ENCODE results near the gene MARCKSL1.

The MARCKSL1 gene

GRCh38 chr1:32333251-32333963 is 2.6 kb downstream of the MARCKSL1 start:
- H3K4me3 ChIP-seq (ENCODE audit: low read depth, low read length), result no peak overlapping the region
- TF ChIP-seq, protein P1, sequence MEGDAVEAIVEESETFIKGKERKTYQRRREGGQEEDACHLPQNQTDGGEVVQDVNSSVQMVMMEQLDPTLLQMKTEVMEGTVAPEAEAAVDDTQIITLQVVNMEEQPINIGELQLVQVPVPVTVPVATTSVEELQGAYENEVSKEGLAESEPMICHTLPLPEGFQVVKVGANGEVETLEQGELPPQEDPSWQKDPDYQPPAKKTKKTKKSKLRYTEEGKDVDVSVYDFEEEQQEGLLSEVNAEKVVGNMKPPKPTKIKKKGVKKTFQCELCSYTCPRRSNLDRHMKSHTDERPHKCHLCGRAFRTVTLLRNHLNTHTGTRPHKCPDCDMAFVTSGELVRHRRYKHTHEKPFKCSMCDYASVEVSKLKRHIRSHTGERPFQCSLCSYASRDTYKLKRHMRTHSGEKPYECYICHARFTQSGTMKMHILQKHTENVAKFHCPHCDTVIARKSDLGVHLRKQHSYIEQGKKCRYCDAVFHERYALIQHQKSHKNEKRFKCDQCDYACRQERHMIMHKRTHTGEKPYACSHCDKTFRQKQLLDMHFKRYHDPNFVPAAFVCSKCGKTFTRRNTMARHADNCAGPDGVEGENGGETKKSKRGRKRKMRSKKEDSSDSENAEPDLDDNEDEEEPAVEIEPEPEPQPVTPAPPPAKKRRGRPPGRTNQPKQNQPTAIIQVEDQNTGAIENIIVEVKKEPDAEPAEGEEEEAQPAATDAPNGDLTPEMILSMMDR (conservative IDR thresholded peaks at IDR 0.05; ENCODE audit: low read depth, low read length), result no peak
- DNase-seq (ENCODE audit: low read depth), result no peak

- no peak for DNase-seq (ENCODE audit: low read depth)
- H3K4me3 ChIP-seq (ENCODE audit: low read depth, low read length), result no peak overlapping the region
- TF ChIP-seq, protein P1 (conservative IDR thresholded peaks at IDR 0.05; ENCODE audit: low read depth, low read length), result no peak
These were observed 3.5 kb downstream of the MARCKSL1 start for GRCh38 chr1:32332290-32333079.

DNA sequence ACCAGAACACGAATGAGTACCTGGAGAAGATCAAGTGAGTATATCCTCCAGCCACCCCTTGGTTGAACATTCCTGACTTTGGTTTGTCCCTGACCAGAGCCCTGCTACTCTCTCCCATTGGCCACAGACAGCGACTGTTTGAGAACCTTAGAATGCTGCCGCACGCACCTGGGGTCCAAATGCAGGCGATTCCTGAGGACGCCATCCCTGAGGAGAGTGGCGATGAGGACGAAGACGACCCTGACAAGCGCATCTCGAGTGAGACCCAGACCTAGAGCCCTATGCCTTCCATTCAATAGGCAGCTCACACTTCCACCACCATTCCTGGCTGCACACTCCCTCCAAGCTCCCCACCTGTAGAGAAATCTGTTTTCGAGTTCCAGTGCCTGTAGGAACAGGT is 4.5 kb downstream of the MARCKSL1 start:
- TF ChIP-seq, protein P1 (conservative IDR thresholded peaks at IDR 0.05; ENCODE audit: low read depth, low read length), result no peak
- no peak overlapping the region for H3K4me3 ChIP-seq (ENCODE audit: low read depth, low read length)
- no peak for DNase-seq (ENCODE audit: low read depth)

DNA sequence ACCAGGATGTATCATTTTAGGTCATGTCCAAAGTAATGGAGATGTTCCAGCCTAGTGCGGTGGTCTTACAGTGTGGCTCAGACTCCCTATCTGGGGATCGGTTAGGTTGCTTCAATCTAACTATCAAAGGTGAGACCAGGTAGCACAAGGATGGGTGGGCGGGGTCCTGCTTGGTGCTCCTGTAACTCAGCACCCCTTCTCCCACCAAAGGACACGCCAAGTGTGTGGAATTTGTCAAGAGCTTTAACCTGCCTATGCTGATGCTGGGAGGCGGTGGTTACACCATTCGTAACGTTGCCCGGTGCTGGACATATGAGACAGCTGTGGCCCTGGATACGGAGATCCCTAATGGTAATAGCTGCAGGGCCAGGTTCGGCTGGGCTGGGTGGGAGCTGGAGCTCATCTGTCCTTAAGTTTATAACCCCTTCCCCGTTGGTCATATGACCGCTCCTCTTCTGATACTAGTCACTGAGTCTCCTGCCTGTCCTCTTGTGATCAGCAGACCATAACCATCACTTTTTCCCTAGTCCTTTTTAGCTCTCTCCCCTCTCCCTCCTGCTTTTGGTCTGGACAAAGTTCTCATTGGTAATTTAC is 5.4 kb downstream of the MARCKSL1 start:
- TF ChIP-seq, protein P1 (conservative IDR thresholded peaks at IDR 0.05; ENCODE audit: low read depth, low read length), result no peak
- DNase-seq (ENCODE audit: low read depth), result no peak
- H3K4me3 ChIP-seq (ENCODE audit: low read depth, low read length), result no peak overlapping the region

- TF ChIP-seq, protein P1 (conservative IDR thresholded peaks at IDR 0.05; ENCODE audit: low read depth, low read length), result no peak
- DNase-seq (ENCODE audit: low read depth), result no peak
- H3K4me3 ChIP-seq (ENCODE audit: low read depth, low read length), result no peak overlapping the region
These were observed 6.0 kb downstream of the MARCKSL1 start for GRCh38 chr1:32329931-32330466.

GRCh38 chr1:32327204-32327603 is 8.8 kb downstream of the MARCKSL1 start:
- no peak overlapping the region for H3K4me3 ChIP-seq (ENCODE audit: low read depth, low read length)
- no peak for DNase-seq (ENCODE audit: low read depth)
- TF ChIP-seq, protein P1 (conservative IDR thresholded peaks at IDR 0.05; ENCODE audit: low read depth, low read length), result no peak

Measured in choroid plexus epithelial cell (primary cell).